GM18520 (cell line): Measurements from ENCODE around the gene RPN2.
A peak's percentile ranks its signal among the peaks of the same experiment; 100 is the strongest.
"Not testable (repeated sequence)": the region's sequence is repeated elsewhere in the genome, so short reads cannot be mapped to it uniquely, and the experiment has no call there.

Experiments
- ATAC-seq: cut with Tn5 transposase; IDR thresholded peaks from one replicate; pipeline ENCODE4 v1.9.1; 2021; ENCODE audit not compliant: unreplicated experiment

The RPN2 gene

DNA sequence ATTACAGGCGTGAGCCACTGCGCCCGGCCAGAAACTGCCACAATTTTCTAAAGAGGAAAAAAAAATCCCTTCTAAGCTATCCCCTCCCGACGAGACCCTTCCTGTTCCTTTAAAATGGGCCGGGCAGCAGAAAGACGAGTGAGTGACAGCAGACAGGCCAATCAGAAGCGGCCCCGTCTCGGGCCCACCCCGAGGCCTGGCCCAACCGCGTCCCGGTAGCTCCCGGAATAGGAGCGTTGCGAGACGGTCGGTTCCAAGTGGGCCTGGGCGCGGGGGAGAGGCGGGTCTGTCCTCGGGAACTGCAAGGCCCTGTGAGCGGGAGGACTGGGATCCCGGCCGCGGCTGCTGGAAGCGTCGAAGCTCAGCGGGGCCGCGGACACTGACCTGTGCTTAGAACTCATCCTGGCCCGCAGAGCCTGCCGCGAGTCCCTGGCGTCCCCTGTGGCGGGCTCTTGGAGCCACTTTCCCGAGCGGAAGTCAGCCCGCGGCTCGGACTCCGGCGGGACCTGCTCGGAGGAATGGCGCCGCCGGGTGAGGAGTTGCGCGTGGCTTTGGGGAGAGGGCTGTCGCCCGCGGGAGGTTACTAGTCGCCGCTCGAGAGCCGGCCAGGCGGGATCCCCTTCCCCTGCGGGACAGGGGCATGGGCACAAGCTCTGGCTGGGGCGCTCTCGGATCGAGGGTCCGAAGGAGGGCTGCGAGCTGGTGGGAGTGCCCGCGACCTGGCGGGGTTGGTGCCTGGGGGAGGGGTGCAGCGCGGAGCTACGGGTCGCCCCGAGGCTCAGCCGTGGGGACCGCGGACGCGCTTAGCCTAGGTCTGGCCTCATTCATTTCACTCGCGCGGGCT lies at the start of gene RPN2, which contains the start of gene MROH8:
TSS of gene RPN2 (plus strand) at position 492 of the 844 bp plus-strand sequence. CDS start at position 519, 27 bp downstream.
TSS of gene MROH8 (minus strand) at position 710 of the 844 bp plus-strand sequence.
- ATAC-seq = peak; percentile 85

DNA sequence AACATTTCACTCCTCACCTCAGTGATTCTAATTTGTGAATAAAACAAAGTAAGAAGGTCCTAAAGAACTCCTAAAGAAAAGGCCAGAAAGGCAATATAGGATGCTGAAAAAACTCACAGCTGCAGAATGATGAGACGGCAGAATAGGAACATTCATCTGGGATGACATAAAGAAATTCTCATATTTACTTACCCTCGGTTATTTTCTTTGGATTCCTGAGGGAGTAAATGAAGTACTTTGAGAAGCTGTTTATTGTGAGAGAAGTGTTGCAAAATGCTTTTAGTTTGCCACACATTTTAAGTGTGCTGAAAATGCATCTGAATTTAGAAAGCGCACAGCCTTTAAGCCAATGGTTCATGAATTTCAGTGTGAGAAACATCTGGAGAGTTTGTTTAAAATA lies 47.6 kb upstream of the RPN2 start:
- no peak for ATAC-seq

DNA sequence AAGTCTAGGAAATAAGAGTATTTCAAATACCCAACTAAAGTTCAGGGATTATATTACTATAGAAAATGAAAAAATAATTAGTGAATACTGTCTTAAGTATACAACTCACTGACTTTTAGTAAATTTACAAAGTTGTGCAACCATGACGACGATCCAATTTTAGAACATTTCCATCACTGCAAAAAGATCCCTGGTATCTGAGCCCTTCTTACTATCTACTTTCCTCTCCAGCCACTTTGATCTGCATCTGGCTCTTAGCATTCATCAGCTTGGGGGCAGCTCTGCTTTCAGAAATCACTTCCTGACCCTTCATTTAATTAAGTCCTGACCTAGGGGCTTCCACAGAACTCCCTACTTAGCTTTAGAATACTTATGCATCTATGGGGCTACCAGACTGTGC lies 45.2 kb upstream of the RPN2 start:
- no peak for ATAC-seq

DNA sequence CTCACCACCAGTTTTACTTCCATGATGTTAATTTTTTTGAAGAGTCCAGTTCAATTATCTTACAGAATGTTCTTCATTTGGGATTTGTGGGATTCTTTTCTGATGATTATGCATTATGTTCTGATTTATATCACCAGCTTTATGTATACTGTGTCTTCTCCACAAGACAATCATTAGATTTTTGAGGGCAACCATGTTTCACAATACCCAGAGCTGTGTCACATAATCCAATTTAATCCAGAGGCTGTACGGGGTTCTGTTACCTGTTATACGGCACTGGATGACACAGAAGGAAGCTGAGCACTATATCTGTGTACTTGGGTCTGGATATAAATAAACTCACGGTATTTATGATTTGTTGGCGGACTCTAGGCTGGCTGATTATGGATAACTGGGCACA lies 41.6 kb upstream of the RPN2 start:
- ATAC-seq = no peak

DNA sequence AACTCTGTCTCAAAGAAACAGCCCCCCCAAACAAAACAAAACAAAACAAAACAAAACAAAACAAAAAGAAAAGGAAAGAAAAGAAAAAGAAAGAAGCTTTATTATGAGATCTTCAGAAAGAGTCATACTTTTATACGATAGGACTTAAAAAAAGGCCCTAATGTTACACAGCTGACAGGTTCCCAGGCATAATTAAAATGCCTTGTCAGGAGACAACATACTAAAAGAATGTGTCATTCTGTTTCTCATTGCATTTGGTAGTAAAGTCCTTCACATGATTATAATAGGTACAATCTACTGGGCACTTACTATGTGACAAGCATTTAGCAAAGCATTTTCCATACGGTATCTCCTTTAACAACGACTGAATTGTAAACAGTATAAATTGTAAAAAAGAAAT lies 36.4 kb upstream of the RPN2 start:
- ATAC-seq = no peak

DNA sequence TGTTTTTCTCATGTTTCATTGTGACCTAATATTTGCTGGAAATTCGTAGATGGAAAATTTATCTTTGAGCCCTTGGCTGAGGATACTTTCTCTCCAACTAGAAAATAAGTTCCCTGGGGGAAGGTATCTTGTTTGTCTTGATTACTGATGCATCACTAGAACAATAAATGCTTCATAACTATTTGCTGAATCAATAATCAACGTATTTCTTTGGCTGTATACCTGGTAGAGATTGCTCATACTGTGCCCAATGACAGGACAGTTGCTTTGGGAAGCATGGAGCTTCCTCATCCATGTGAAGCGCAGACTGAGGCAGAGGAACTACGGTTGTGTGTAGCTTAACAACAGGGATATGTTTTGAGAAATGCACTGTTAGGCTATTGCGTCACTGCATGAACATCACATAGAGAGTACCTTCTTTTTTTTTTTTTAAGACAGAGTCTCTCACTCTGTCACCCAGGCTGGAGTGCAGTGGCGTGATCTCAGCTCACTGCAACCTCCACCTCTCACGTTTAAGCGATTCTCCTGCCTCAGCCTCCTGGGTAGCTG lies 34.2 kb upstream of the RPN2 start:
- ATAC-seq = no peak

DNA sequence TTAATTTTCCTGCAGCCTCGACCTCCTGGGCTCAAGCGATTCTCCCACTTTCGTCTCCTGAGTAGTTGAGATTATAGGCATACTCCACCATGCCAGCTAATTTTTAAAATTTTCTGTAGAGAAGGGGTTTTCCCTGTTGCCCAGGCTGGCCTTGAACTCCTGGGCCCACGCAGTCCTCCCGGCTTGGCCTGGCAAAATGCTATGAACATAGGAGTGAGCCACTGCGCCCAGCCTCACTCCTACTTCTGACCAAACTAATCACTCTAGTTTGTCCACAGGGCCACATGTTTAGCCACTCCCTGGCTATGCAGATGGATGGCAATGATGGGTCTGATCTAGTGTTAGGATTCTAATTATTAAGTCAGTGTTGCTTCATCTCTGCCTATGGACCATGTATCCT lies 31.9 kb upstream of the RPN2 start:
- no peak for ATAC-seq

DNA sequence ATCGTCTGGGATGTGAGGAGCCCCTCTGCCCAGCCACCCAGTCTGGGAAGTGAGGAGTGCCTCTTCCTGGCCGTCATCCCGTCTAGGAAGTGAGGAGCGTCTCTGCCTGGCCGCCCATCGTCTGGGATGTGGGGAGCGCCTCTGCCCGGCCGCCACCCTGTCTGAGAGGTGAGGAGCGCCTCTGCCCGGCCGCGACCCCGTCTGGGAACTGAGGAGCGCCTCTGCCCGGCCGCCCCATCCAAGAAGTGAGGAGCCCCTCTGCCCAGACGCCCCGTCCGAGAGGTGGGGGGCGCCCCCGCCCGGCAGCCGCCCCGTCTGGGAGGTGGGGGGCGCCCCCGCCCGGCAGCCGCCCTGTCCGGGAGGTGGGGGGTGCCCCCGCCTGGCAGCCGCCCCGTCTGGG lies 28.3 kb upstream of the RPN2 start:
- not testable (repeated sequence) for ATAC-seq

DNA sequence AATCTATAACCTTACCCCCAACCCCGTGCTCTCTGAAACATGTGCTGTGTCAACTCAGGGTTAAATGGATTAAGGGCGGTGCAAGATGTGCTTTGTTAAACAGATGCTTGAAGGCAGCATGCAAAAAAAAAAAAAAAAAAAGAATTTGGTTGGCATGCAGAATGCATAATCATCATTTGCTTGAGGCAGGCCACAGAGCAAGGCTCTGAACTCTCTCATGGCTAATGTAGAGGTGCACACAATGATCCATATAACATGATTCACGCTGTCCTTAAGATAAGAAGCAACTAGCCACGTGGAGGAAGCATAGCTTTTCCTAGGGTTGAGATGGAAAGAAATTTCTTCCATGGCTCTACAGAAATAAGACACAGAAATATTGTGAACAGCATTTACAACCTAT lies 27.6 kb upstream of the RPN2 start:
- no peak for ATAC-seq

DNA sequence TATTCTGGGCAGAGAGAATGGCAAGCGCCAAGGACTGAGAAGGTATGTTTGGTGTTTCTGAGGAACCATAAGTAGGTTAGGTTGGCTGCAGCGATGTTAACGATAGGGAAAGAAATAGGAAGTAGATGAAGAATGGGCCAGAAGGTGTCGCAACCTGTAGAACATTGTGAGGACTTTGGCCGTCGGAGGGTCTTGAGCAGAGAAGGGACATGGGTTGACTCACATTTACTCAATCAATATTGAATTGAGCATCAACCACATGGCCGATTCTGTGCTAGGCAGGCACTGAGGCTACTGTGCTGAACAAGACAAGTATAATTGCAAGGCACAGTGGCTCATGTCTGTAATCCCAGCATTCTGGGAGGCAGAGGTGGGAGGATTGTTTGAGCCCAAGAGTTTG lies 26.8 kb upstream of the RPN2 start:
- ATAC-seq = no peak

DNA sequence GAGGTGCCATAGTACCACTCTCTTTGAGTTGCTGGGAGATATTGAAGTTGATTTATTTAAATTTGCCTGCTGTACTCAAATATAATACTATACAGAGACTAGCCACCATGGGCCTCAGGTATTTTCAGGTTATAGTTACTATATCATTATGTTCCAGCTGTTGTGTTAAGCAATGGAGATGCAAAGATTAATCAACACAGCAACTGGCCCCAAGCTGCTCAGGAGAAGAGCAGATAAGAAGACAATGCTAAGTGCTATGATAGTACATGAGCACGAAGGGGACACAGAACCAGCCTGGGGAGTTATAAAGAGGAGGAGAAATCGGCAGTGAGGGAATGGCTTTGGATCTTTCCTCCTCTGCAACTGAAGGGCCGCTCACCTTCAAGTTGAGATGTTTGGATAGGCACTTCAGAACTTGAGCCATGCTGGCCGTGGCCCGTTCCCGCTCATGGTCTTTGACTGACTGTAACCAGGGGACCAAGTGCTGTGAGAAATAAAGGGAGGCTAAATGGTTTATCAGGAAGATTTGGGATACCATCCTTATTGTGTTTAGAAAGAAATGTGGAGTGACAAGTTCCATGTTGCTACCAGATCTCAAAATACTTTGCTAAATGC lies 24.3 kb upstream of the RPN2 start:
- no peak for ATAC-seq

DNA sequence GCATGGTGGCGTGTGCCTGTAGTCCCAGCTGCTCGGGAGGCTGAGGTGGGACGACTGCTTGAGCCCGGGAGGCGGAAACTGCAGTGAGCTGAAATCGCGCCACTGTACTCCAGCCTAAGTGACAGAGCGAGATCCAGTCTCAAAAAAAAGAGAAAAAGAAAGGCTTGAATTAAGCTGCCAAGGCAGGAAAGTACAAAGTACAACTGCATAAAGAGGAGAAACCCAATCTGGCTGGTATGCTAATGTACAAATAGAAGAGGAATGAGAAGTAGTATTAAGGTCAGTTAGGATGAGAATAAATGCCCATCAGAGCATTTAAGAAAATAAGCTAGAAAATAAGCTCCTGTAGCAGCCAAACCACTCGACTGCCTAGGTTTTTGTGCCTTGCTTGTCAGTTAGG lies 23.1 kb upstream of the RPN2 start:
- no peak for ATAC-seq

DNA sequence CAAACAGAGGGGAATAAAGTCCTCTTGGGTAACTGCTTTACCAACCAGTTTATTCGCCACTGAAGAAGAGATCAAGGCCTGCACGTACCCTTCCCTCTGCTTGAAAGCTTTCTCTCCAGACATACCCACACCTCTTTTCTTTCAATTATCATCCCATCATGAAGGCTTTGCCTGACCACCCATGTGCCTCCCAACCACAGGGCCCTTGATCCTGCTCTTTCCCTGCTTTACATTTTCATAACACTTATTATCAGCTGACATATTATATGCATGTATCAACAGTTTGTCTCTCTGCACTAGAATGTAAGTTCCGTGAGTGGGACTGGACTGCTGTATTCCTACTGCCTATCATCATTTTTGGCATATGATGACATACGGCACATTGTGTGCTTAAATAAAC lies 20.9 kb upstream of the RPN2 start:
- ATAC-seq = no peak

DNA sequence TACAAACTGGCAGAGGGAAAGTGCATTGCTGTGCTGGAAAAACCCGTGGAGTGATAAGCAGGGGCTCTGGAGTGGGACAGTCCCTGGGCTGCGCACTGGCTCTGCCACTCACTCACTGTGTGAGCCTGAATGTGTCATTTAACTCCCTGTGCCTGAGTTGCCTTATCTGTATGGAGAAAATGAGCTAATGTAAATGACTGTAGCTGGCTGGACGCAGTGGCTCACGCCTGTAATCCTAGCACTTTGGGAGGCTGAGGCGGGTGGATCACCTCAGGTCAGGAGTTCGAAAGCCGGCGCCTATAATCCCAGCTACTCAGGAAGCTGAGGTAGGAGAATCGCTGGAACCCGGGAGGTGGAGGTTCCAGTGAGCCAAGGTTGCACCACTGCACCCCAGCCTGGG lies 18.4 kb upstream of the RPN2 start:
- ATAC-seq = no peak

DNA sequence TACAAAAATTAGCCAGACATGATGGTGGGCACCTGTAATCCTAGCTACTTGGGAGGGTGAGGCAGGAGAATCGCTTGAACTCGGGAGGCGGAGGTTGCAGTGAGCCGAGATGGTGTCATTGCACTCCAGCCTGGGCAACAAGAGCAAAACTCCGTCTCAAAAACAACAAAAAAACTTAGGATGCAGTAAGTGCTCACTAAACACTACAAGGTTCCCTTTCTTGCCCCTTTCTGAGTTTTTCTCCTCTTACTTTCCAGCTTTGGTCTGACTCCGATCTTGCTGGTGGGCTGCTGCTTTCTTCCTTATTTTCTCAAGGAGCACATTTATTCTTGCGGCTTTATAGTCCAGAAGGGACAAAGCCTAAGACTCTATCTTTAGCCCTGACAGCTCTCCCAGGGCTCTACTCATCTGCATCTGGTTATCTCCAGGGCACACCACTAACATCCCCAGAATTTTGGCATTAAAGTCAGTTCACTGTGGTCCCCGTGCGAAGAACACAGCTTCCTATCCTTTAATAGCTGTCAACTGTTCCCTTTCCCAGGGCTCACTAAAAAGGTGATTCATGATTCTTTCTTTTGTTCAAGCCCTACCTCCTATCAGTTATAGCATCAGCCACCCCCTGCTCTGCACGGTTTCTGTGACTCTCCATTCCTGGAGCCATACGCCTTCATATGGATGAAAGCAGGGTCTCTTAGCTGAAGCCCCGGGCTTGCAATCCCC lies 17.1 kb upstream of the RPN2 start:
- ATAC-seq = no peak

DNA sequence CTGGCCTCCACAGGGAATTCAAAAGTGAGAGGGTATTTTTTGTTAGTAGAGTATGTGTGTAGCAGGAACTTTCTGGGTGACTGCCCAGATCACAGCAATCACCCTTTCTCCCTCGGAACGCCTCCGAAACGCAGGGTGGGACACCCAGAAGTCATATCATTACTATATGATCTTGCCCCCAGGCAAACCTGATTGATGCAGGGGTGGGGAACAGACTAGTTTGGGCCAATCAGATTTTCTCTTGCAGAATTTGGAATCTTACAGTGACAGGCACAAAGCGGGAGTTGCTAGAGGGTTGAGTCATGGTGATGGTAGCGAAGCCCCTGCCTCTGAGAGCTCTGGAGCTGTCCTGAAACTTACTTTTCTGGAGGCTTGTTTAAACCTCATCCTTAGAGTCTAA lies 16.5 kb upstream of the RPN2 start:
- ATAC-seq = no peak

DNA sequence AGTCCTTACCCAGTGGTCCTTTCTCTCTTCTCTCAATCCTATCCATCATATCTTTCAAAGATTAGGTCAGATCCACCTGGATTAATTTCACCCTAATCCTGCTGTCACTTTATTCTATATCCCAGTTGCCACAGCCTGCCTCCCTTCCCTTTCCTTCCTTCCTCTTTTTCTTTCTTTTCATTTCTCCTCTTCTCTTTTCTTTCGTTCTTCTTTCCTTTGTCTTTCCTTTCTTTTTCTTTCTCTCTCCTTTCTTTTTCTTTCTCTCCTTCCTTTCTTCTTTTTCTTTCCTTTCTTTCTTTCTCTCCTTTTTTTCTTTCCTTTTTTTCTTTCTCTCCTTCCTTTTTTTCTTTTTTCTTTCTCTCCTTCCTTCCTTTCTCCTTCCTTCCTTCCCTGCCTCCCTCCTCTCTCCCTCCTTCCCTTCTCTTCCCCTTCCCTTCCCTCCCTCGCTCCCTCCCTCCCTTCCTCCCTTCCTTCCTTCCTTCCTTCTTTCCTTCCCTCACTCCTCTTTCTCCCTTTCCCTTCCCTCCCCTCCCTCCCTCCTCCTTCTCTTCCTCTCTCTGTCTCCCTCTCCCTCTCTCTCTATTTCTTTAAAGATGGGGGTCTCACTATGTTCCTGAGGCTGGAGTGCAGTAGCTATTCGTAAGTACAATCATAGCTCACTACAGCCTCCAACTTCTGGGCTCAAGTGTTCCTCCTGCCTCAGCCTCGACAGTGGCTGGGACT lies 15.1 kb upstream of the RPN2 start:
- no peak for ATAC-seq

DNA sequence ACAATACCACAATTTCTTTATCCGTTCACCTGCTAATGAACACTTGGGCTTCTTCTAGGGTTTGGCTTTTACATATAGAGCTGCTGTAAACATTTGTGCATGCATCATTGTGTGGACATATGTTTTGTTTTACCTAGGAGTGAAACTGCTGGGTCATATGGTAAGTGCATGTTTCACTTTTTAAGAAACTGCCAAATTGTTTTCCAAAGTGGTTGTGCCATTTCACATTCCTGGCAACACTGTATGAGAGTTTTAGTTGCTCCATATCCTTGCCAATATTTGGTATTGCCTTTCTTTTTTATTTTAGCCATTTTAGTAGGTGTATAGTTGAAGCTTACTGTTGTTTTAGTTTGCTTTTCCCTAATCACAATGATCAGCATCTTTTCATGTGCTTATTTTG lies 14.1 kb upstream of the RPN2 start:
- ATAC-seq = no peak

DNA sequence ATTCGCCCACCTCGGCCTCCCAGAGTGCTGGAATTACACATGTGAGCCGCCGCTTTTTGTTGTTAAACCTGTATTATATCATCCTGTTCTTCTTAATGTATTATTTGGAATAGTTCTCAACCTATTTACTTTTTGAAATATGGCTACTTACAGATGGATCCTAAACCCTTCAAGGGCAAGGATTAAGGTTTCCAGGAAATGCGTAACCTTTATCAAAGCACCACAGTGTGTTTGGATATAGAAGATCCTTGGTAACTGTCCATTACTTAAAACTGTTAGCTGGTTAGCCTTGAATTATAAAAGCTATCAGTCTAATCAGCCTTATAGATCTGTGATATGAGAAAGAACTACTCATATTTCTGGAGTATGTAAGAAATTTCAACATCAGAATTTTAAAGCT lies 12.3 kb upstream of the RPN2 start:
- no peak for ATAC-seq

DNA sequence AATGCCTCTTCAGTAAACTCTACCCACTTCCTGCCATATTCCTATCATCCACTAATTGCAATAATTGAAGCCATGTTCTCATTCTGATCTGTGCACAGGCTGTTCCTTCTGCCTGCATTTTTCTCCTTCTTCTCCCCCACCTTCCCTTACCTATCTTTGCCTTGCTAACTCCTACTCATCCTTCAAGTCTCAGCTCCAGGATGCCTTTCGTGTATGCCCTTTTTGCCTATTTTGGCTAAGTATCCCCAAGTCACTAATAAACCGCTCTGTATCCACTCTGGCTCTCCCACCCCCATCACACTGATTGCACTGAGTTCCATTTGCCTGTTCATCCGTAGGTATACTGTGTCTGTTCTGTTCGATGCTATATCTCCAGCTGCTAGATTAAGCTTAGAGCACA lies 6.3 kb upstream of the RPN2 start:
- no peak for ATAC-seq
